Measurements from ENCODE around the gene KLHDC8A.

KLHDC8A gene

DNA sequence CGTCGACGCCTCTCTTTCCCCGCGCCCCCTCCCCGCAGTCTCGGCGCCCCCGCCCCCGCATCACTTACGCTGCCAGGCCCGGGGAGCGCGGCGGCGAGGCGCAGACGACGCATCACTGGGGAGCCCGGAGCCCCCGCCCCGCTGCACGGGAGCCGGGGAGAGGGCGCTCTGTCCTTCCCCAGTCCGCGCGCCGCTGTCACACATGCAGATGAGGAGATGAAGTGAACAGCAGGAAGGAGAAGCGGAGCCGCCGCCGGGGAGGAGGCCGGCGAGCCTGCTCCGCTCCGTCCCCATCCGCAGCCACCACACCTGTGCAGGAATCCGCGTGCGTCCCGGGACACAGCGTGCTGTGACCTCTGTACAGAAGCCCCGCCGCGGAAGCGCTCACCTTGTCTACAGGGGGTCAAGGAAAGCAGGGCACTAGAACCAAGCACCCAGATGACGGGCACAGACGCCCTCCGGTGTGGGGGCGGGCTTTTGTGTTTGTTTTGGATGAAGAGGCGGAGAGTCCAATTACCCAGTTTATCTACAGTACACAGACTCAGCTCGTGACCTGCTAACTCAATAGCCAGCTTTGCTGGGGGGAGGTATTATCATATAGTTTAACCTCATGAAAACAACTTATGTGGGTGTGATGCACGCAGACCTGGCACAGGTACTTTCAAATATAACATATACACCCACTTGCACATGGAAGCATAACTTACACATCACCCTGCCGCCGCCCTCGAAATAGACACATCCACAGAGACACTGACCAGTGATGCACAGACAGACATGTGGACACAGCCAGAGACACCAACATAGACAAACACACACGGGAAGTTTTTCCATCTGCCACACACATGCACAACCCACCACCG, 12.4 kb downstream of the KLHDC8A start:
- peak; percentile 31 for DNase-seq (ENCODE audit: low read depth)

DNA sequence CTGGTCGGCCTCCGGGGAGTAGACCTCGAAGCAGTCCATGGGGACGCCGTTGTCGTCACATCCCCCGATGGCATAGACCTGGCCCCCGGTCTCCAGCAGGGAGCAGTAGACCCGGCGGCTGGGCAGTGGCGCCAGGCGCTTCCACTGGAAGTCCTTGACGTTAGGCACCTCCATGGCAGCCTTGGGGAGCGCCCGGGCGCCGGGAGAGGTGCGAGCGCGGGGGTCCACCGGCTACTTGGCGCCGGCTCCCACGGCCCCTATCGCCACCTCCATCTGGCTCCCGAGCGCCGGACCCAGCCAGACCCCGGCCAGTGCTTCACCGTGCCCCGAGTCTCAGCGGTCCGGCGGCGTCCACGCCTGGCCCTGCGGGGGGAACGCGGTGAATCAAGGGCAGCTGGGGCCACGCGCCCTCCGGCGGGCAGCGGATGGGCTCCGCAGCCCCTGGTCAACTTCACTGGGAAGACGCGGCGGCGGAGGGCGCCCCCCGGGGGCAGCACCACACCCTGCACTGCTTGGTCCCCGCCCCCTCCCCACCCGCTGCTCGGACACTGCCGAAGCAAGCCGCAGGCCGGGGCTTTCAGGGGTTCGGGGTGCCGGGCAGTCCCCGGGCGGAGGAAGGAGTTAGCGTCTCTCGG, 13.2 kb downstream of the KLHDC8A start:
- no peak for DNase-seq (ENCODE audit: low read depth)

DNA sequence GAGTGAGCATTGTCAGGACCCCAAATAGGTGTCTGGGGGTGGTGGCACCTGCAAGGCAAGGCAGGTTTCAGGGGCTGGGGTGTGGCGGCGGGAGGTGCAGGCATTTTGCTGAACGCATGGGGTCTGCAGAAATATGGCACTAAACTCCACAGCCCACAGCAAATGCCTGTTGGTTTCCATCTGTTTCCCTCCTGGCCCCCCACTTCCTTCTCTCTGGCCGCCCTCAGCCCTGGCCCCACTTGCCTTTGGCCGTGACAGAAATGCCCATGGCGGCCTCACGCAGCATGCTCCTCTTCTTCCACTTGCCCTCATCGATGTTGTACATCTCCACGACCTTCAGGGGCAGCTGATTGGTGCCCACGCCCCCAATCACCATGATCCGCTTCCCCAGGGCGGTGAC, 13.7 kb downstream of the KLHDC8A start:
- DNase-seq (ENCODE audit: low read depth) = no peak

DNA sequence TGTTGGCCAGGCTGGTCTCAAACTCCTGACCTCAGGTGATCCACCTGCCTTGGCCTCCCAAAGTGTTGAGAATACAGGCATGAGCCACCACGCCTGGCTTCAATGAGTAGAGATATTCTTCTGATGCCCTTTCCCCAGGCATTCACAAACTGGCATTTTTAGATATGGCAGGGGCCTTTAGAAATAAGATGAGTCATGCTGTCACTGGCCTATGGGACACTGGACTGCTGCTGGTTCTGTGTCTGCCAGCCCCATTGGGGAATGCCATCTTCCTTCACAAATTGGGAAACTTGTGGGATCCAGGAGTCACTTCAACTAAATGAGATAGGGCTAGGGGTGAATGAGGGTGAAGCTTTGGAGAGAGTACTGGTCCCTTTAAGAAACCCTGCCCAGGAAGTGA, 16.0 kb downstream of the KLHDC8A start:
- no peak for DNase-seq (ENCODE audit: low read depth)

DNA sequence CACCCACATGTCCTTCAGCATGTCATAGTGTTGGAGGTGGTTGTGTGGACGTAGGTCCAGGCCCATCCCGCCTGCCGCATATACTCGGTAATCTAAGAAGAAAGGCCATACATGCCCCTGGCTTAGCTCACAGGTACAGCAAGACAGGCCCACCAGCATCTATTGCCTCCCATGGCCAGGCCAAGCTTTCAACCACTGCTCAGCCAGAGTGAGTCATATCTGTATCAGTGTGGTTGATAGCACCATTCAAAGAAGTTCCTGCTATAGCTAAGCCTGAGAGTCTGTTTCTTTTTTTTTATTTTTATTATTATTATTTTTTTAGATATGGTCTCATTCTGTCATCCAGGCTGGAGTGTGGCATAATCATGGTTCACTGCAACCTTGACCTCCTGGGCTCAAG, 17.0 kb downstream of the KLHDC8A start:
- no peak for DNase-seq (ENCODE audit: low read depth)

DNA sequence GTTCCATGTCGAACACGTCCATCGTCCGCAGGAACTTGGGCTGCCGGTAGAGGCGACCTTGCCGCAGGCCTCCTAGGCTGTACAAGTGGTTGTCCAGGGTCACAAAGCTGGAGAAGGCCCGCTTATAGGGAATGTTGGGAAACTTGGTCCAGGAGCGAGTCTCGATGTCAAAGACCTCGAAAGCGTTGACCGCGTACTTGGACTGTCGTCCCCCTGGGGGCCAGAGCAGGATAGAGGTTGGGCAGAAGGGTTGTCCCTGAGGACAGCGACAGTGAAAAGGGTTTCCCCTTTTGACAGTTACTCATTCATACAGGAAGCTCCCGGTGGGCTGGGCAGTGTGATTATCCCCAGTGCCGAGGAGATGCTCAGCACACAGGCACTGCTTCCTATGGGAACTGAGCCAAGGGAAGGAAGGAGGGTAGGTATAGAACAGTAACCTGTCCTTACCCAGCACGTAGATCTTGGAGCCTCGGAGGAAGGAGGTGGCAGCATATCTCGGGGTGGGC, 17.5 kb downstream of the KLHDC8A start:
- DNase-seq (ENCODE audit: low read depth) = no peak

DNA sequence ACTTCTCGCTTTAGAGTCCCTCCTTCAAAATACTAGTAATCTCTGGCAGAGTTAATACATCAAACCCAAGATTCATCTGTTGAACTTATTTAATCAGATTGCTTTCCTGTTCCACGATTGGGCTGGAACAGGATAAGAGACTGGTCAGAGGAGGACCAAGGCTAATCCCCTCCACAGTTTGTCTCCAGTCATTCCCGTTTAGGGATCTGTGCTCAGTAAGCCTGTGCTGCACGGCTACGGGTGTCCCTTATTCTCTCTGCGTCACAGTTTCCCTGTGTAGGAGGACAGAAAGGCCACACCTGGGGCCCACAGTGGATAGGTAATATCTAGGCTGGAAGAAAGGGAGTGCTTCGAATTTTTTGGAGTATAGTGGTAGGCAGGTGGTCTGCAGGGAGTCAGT, 18.7 kb downstream of the KLHDC8A start:
- no peak for DNase-seq (ENCODE audit: low read depth)

DNA sequence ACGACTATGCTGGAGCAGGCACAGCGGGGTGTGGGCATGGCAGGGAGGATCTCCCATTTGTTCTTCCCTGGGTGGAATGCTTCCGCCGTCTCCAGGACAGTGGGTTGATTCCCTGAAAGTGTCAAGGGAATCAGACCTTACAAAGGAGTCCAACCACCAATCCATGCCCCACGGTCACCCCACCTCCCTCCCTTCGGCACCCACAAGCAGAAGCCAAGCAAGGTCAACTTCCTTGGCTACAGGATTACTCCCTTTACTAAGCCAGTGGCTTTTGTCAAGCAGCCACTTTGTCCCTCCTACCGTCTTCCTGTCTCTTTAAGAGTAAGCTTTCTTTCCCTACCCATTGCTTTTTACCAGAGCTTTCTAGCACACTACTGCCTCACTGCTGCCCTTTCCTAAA, 19.2 kb downstream of the KLHDC8A start:
- no peak for DNase-seq (ENCODE audit: low read depth)

DNA sequence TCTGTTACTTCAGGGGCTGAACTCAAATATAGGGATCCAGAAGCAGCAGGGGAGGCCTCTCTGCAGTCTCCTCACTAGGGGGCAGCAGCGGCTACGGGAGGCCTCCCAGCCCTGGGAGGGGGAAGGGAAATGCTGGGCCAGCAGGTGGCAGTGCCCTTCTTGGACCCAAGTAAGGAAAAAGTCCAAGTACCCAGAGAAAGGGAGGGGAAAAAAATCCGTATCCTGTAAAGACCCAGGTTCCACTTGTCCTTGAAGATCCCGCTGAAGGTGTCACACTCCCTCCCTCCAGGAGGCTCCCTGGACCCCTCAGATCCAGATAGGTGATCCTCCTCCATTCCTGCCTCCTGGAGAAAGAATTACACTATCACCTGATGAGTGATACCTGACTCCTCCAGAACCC, 21.0 kb downstream of the KLHDC8A start:
- DNase-seq (ENCODE audit: low read depth) = peak; percentile 61

DNA sequence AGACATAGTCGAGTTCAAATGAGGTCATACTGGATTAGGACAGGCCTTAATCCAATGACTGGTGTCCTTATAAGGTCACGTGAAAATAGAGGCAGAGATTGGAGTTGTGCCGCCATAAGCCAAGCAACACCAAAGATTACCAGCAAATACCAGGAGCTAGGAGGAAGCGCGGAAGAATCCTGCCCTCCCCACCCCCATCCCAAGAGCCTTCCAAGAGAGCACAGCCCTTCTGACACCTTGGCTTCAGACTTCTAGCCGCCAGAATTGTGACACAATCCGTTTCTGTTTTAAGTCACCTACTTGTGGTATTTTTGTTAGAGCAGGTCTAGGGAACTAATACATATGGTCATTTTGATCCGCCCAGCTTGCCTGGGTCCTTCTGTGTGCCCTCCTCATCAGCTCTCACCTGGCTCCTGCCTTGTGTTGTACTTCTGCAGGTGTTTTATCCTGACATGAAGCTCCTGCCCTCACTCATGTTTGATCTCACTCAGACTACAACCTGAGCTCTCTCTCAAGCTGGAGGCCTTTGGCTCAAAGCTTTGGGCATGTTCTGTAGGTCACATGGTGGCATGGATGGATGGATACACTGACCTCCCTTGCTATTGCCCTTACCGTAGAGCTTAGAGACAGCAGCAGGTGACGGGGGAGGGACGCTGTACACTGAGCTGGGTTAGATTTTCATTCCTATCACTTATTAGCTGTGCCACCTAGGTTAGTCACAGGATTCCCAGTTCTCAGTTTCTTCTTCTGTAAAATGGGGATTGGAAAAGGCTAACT, 24.5 kb downstream of the KLHDC8A start:
- no peak for DNase-seq (ENCODE audit: low read depth)

DNA sequence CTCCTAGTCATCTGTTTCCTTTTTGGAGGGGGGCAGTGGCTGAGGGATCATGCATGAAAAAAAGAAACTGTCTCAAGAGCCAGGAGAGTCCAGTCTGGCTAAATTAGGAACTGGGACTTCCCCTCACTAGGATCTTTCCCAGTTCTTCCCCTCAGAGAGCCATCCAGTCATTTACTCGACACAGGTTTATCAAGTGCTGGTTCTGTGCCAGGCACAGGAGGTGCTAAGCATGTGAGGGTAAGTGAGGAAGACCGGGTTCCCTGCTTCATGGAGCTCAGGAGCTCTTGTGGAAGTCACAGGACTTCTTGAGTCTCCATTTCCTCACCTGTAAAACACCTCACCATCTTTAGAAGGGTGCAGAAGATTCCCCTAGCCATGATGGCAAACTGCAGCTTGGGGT, 26.6 kb downstream of the KLHDC8A start:
- no peak for DNase-seq (ENCODE audit: low read depth)

DNA sequence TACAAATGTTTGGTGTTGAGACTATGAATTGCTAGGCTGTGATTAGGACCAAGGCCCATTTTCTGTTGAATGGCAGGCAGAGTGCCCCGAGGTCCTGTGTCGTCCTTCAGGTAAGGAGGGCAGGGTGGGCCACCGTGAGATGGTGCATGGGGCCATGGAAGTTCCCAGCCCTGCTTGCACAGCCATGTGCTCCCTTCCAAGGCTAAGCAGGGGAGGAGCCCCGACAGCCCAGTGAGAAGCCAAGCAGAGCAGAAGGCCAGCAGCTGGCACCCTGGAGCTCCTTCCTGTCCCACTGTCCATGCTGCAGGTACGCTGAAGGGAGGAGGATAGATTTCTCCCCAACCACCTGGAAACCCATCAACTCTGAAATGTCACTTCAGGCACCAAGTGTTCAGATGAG, 27.0 kb downstream of the KLHDC8A start:
- no peak for DNase-seq (ENCODE audit: low read depth)

DNA sequence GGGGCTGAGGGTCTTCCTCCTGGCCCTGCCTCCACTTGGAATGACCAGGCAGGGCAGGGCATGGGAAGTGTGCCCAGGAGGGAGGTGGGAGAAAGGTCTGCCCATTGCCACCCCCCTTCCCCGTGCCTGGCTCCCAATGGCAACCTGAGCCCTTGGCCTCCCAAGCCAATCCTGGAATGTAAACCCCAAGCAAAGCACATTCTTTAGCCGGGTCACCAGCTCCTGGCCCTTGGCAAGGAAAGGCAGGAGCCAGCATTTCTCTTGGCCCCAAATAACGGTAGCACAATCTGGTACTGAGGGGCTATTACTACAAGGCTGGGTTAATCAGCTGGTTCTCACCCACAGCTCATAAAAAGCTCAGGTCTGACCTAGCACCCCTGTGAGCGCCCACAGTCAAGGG, 28.2 kb downstream of the KLHDC8A start:
- no peak for DNase-seq (ENCODE audit: low read depth)

DNA sequence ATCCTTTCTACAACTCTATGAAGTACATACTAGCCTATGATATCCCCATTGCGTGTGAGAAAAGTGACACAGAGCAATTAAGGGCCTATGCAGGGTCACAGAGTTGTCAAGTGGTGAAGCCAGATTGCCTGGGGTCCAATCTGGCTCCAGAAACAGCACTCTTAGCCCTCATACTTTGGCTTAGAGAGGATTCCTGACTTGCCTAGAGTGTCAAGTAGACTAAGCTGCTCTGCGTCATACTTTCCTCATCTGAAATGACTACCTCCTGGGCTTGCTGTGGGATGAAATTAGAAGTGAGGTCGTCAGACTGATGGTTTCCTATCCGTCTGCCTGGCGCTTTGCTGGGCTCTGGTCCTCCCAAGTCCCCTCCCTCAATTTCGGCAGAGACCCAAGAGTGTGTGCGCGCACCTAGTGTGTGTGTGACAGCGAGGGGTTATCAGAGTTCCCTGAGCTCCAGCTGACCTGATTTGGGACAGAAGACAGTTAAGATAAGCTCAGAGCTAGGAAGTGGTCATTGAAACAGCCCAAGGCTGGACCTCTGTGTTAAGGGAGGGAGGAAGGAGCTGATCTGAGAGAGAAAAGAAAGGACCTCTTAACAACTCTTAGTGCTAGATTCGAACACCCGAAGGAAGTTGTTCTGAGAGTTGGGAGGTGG, 29.8 kb downstream of the KLHDC8A start:
- no peak for DNase-seq (ENCODE audit: low read depth)

DNA sequence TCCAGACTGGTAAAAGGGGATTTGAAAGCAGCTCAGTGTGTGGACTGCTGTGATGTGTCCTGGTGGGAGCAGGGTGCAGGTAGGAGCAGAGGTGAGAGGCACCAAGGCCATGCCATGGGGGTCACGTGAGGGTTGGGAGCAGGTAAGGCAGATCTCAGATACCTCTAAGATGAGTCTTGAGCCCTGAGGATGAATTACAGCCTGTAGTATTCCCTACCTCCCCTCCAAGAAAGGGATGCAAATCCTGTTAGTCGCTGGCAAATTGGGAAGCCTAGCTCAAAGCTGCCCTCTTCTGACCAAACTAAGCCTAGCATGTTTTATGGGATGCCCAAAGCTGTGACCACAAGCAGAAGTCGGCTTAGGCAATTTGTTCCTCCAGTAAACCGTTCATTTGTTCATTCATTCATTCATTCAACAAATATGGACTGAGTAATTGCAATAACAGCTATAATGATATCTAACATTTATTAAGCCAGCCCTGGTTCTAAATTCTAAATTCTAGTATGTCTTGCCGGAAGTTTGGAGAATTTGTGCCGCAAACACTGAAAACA, 31.3 kb downstream of the KLHDC8A start:
- peak; percentile 24 for DNase-seq (ENCODE audit: low read depth)

DNA sequence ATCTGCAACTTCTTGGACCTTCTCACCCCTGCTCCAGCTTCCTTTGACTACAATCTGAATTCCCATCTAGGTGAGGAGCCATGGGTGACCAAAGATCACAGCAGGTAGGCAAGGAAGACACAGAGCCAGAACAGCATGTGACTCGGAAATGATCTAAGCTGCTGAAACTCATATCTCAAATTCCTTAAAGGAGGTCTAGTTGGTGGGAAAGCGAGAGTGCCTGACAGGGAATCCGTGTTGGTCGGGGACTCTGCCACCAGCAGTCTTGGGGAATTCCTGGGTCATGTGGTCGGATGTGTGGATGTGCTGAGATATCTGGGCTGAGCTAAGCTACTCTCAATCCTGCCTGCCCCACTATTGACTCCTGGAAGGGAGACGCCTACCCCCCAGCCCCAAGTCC, 31.9 kb downstream of the KLHDC8A start:
- no peak for DNase-seq (ENCODE audit: low read depth)

DNA sequence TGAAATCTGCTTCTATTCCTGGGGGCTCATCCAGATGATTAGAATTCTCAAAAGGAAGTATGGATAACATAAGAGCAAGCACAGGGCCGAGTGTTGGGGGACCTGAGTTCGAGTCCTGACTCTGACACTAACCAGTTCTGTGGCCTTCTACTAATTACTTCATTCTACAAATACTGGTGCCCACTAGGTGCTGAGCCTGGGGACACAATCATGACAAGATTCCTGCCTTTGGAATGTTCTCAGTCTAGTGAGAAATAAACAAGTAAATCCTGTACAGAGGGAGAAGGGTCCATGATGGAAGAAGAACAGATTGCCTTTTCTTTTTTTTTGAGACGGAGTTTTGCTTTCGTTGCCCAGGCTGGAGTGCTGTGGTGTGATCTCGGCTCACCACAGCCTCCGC, 32.9 kb downstream of the KLHDC8A start:
- no peak for DNase-seq (ENCODE audit: low read depth)

DNA sequence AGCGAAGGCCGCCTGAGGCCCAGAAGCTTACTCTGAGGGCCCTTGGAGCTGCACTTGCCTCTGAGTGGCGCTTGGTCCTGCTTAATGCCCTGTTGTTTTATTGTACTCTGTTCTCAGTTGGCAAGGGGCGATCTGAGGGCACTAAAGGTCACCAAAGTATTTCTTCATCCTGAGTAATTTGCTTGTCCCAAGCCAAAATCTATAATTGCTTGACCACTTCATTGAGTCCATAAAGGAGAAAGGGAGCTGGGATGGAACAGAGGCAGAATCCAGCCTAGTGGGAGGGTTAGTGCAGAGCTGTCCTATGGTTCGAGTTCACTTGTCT, 34.8 kb downstream of the KLHDC8A start:
- DNase-seq (ENCODE audit: low read depth) = no peak

DNA sequence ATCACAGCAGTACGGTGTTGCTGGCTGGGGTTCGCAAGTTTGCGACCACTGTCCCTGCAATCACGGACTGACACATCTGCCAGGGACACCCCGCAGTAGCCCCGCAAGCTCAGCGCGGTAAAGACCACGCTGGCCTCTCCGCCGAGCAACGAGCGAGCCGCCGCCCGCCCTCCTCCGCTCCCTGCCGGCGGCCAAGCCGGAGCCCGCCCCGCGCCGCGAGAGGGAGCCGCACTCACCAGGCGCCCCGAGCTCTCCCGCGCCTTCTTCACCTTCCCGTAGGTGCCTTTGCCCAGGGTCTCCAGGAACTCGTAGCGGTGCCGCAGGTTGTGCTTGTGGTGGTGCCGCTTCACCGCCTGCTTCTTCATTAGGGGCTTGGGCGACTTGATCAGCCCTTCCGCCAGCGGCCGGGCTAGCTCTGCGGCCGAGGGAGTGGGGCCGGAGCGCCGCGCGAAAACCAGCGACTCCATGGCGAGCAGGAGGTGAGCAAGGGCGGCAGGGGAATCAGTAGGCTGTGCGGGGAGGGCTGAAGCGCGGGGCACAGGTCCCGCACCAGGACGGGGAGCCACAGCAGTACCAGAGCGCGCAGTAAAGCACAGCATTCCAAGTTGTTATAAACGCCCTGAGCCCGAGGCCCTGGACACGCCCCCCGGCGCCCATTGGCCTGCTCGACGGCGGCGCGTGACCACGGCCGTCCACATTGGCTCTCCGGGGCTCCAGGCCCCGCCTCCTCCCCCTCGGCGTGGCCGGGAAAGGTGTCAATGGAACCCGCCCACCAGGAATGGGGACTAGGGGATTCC, 35.4 kb downstream of the KLHDC8A start, which contains the start of gene NUAK2:
Gene NUAK2, minus strand, starts transcription at position 584 of the 797 bp plus-strand sequence. Its CDS starts 117 bp downstream, at position 467.
- DNase-seq (ENCODE audit: low read depth) = peak; percentile 79

DNA sequence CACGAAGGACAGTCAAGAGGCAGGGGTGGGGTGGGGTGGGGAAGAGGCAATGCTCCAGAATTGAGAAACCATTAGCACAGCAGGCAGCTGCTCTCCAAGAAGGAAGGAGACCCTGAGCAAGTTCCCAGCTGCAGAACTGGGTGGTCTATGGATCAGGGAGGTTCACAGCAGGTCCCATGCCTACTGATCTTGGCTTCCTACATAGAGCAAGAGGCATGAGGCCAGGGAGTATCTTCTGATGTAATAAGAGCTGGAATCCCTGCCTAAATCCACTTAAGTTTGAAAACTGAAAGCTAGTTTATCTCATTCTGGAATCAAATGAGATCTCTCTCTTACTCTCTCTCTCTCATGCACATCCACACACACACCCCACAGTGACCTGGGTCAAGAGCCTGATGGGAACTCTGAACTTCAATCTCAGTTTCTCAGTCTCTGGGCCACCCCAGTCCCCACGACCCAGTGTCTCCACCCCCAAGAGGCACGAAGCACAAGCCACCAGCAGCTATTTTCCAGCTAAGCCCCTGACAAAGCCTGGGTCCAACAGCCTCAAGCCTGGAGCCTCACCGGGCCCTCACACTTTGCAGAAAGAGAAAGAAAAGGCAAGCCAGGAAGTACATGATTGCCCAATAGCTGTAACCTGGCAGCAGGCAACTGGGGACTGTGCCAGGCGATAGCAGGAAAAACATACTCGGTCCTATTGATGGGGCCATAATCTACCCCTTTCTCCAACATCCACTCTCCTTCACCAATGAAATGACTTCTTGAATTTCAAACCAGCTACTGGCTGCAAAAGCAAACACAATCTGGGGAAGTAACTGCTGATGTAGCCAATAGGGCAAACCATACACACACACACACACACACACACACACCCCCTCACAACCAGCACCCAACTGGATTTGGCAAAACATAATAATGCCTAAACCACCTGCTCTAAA, 37.4 kb downstream of the KLHDC8A start:
- DNase-seq (ENCODE audit: low read depth) = no peak
